PFSK-1 (cell line): ENCODE results near the gene SELP.

Experiments
- FOXP2 ChIP-seq: optimal IDR thresholded peaks from 2 replicates; pipeline ENCODE3; 2011; ENCODE audit warnings: borderline replicate concordance, control low read depth, inconsistent platforms; ENCODE audit not compliant: insufficient read depth; ENCODE audit errors: extremely low read length, extremely low read depth
- POLR2AphosphoS5 ChIP-seq: IDR thresholded peaks from 2 replicates; pipeline ENCODE4 v1.6.1; 2012; ENCODE audit warnings: low read depth, mild to moderate bottlenecking, control low read depth, low read length, moderate library complexity
- REST ChIP-seq, 2 experiments: IDR thresholded peaks; 2 replicates each; pipeline versions ENCODE4 v1.6.1 to v1.8.0; 2011 to 2012; ENCODE audit warnings: low read depth in 2 of 2, low read length in 2 of 2, control low read depth in 1 of 2, inconsistent platforms in 1 of 2, mild to moderate bottlenecking in 1 of 2, moderate library complexity in 1 of 2; ENCODE audit not compliant: insufficient read depth in 1 of 2
- SIN3A ChIP-seq: IDR thresholded peaks from 2 replicates; pipeline ENCODE4 v1.6.1; 2012; ENCODE audit warnings: mild to moderate bottlenecking, low read length, moderate library complexity, borderline replicate concordance; ENCODE audit not compliant: insufficient read depth
- TAF1 ChIP-seq: IDR thresholded peaks from 2 replicates; pipeline ENCODE4 v1.6.1; 2012; ENCODE audit warnings: low read length, control low read depth, borderline replicate concordance; ENCODE audit not compliant: insufficient read depth

DNA sequence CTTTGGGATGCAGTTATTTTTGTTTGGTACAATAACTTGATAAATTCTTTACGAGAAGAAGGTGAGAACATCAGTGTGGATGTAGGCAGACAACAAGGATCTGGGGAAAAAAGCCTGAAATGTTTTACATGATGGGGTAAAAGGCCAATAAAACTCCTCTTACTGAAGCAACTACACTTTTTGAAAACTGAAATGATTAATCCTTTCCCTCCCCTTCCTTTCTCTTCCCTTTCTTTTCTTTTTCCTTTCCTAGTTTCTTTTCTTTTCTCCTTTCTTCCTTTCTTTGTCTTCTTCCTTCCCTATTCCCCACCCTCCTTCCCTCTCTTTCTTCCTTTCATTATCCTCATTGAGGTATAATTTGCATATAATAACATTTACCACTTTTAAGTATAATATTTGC is 68.2 kb downstream of the SELP start:
- no peak for TF ChIP-seq TAF1
- TF ChIP-seq POLR2AphosphoS5: no peak
- no peak for TF ChIP-seq REST (IDR thresholded peaks at IDR 0.05; ENCODE audit: insufficient read depth in 1 of 2, low read depth in 2 of 2, low read length in 2 of 2)
- no peak for TF ChIP-seq SIN3A
- TF ChIP-seq FOXP2: no peak
